Activated CD4-positive, alpha-beta T cell treated with anti-CD3 and anti-CD28 coated beads, Interleukin-10, Interleukin-2, amounts not matched to agents 100 ng/mL and 50 ng/mL, durations not matched to agents 16 hours and 8 hours (primary cell): ENCODE measurements around the gene ALPP.
"Not testable (repeated sequence)": the region's sequence is repeated elsewhere in the genome, so short reads cannot be mapped to it uniquely, and the experiment has no call there.

Source experiments
- DNase-seq: peaks from one replicate; pipeline ENCODE4 v3.0.0-alpha.2; 2020

Gene ALPP

DNA sequence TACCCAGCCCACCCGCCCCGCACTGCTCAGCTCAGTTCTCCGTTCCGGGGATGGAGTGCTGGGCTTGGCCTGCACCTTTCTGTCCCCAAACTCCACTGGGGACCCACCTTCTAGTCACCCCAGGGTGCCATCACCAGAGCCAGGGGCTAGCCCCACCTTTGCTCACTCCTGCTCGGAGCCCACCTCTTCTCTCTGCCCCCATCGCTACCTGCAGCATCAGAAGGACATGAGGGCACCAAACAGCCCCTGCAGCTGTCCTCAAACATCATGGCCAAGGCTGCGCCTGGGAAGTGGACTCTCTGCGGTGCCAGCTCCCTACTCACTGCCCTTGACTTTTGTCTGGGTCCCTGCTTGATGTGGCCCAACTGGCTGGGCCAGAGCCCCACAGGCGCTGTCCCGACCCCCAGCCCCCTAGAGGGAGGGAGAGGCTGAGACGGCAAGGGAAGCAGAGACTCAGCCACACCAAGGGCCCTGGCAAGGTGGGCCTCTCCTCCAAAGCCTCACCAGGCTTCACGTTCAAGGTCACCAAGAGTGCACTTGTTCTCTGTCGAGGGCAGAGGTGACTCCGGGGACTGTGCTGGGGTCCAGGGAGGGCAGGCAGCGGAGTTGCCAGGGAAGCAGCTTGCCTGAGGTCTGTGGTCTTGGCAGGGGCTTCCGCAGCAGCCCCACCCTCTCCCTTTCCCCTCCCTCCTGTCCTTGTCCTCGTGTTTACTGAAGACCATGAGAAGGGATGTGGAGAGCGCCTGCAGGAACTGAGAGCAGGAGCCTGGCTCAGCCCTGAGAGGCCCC is 13.6 kb upstream of the ALPP start:
- not testable (repeated sequence) for DNase-seq

DNA sequence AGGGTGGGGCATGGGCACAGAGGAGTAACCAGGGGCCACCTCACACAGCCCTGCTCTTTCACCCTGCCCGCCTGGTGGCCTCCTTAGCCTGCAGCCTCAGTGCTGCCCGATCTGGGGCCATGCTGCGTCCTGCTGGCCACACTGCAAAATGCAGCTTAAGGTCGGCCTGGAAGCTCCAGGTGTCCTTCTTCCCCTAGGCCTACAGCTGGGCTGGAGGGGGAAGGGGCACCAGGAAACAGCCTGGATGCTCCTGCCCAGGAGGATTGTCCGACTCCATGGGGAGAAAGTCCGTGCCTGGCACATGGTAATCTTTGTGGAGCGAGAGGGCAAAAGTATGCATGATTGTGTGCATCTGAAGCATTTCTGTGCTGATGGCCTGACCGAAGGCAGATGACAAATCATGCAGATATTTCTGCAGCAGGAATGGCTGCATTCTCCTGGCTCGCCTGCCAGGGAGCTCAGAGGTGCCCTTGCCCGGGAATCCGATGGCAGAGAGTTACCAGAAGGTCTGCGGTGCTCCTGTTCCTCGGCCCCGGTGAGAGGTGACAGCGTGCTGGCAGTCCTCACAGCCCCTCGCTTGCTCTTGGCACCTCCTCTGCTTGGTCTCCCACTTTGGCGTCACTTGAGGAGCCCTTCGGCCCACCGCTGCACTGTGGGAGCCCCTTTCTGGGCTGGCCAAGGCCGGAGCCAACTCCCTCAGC is 12.8 kb upstream of the ALPP start:
- DNase-seq = peak; percentile 23

DNA sequence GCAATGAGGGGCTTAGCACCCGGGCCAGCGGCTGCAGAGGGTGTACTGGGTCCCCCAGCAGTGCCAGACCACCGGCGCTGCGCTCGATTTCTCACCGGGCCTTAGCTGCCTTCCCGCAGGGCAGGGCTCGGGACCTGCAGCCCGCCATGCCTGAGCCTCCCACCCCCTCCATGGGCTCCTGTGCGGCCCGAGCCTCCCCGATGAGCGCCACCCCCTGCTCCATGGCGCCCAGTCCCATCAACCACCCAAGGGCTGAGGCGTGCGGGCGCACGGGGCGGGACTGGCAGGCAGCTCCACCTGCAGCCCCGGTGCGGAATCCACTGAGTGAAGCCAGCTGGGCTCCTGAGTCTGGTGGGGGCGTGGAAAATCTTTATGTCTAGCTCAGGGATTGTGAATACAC is 12.1 kb upstream of the ALPP start:
- DNase-seq = not testable (repeated sequence)

DNA sequence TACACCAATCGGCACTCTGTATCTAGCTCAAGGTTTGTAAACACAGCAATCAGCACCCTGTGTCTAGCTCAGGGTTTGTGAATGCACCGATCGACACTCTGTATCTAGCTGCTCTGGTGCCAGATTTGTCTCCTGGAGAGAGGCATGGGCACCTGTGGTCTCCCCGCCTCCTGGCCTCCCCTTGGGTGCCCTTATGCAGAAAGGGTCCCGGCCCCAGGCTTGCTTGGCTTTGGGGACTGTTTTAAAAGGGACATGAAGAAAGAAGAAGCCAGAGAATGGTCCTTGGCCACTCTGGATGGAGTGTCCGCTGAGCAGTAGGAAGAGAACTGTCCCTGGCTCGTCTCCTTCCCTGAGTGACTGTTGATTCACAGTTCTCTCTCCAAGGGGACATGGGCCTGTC is 11.5 kb upstream of the ALPP start:
- no peak for DNase-seq

DNA sequence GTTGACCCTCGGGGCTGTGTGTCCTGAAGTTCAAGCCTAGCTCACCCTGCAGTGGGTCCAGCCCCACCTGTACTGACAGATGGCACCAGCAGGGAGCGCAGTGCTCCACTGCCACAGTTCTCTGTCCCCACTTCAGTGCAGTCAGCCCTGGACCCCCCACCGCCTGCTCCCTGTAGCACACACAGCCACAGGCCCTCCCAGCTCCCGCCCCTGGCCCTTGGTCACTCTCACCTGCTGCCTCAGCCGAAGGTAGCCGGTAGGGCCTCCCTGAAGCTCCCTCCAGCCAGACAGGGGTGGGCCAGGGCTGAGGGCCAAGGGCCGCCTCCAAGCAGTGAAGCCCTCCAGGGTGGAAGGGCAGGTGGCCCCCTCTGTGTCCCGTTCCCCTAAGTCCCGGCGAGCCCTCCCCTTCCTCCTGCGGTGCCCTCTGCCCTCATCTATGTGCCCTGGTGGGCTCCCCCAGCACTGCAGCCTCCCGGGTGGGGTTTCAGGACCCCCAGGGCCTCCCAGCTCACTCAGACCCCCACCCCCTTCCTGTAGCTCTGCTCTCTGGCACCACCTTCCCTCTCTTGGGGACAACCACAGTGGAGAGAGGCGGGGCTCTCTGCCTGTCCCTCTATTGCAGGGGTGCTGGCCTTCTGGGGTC is 10.8 kb upstream of the ALPP start:
- no peak for DNase-seq

DNA sequence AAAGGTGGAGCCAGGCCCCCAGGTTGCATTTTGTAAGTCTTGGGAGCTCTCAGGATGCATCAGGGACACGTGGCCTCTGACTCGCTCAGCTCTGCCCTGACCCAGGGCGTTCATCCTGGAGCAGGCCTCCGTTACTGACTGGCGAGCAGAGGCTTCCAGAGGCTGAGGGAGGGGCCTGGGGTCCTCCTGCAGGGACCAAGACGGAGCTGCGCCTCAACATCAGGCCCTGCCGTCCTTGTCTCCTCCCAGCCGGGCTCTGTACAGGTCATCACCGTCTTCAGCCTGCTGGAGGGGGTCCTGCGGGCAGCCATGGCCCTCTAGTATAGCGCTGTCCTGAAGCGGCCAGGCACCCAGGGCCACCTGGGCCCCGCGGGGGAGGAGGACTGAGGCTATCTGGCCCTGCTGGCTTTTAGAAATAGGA is 10.2 kb upstream of the ALPP start:
- no peak for DNase-seq

DNA sequence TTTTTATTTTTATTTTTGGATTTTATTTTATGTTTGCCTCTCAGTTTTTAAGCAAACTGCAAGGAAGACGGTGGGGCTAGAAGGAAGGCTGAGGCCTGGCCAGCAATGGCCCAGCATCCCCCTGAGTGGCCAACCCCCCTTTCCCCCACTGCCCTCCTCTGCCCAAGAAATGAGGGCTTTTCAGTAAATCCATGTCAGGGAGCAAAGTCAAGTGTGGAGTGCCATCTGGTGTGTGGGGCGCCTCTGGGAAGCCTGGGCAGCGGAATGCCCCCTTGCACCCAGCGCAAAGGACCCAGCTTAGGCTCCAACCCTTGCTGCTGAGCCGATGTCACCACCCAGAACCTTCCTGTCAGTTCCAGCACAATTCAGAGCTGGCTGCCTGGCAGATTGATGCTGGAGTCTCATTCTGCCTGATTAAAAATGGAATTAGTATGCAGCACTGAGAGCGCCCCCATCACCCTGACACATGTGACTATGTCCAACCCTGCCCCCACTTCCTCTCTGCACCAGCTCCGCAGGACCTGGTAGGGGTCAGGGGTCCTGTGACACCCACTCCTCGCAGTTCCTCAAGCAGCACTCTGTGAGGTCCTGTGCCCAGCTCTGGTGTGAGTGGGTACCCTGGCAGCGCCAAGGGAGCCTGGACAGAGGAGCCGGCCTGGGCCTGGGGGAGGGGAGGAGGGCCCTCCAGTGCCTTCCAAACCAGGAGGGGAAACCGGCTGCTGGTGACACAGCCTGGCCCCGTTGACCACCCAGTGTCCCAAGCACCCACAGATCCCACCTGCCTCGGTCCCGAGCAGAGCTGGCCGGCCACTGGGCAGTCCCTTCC is 9.2 kb upstream of the ALPP start:
- no peak for DNase-seq

DNA sequence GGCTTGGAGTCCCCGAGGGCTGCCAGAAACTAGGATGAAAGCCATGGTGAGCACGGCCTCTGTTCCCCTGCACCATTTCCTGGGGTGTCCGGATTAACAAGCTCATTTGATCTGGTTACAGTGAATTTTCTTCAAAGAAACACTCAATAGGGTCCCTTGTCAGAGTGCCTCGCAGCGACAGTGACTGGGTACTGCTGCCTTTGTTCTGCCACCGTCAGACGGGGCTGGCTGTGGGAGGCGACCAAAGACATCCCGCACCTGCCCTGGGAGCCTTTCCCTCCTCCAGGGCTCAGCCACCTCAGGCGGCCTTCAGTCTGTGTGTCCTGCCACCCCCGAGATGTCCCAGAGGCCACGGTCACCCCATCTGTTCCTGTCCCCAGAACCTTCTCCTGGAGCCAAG is 8.5 kb upstream of the ALPP start:
- not testable (repeated sequence) for DNase-seq

DNA sequence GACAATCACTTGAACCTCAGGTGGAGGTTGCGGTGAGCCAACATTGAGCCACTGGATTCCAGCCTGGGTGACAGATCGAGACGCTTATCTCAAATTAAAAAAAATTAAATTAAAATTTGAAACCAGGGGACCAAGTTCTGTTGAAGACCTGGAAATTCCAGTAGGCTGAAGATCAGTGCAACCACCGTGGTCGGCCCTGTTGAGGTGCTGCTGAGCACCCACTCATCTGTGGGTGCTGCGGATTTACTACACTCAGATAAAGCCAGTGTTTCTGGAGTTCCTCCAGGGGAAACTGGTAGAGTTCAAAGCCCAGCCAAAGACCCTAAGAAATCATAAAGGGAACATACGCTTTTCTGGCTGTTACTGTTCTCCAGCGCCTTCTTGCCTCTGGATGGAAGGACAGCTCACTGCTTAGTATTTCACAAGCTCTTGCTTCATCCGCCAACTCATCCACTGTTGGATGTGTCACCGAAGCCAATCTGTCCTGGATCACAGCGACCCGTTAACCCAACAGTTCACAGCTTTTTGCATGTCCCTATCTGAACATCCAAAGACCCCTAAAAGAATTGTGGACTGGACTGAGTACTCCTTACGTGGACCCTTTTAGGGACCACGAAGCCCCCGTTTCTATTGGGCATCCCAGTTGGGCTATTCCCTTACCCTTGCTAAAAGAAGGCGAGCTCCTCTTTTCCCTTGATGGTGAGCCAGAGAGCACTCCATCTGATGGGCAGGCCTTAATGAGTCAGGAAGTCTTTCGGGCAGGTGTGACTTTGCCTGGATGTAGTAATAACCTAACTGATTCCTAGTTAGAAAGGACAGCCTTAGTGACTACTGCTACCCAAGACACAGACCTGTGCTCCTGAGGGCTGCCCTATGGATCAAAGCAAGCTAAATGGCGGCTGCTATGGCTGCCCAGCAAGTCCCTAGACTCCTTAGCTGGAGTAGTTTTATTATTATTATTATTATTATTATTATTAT is 6.0 kb upstream of the ALPP start:
- DNase-seq = no peak

DNA sequence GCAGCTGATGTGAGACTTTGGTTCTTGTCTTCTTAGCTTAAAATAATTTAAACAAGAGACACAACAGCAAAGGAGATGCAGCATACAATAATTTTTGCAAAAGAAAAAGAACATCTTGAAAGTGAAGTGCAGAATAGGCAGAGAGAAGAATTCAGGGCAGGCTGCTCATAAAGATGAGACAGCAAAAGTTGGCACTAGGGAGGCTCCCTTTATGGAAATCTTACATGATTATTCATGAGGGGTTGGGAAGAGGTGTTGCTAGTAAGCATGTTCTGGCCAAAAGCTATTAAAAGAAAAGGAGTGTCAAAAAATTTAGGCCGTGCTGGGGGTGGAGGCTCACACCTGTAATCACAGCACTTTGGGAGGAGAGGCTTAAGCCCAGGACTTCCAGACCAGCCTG is 4.2 kb upstream of the ALPP start:
- no peak for DNase-seq

DNA sequence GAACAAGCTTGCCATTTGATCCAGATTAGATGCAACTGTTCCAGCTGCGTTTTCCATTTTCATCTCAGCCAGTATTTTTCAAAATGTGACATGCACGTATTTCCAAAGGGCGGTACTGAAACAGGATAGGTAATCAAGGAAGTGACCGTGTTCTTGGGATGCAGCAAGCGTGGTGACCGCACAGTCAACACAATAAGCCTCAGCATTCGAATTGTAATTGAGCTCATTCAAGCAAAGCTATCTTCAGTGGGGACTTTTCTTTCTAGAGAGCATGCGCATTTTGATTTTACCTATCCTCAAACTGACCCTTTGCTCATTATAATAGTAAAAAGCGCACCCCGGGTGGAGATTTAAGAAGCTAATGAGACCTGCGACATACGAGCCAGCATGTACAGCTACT is 3.4 kb upstream of the ALPP start:
- no peak for DNase-seq

DNA sequence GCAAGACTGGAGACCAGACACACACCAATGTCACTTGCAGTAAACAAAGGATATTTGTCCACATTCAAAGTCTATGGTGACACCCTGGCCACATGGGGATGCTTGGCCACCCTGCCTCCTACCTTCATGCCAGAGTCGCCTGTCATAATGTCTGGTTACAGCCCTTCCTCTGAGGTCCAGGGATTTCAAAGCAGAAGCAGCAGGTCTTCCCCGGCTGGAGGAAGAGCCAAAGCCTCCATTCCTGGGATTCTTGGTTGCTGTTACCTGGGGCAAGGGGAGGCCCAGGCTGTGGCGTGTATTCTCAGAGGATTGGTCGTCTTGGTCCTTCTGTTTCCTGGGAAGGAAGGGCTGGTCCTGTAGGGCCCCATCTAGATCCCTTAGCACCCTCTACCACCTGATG is 2.3 kb upstream of the ALPP start:
- no peak for DNase-seq

DNA sequence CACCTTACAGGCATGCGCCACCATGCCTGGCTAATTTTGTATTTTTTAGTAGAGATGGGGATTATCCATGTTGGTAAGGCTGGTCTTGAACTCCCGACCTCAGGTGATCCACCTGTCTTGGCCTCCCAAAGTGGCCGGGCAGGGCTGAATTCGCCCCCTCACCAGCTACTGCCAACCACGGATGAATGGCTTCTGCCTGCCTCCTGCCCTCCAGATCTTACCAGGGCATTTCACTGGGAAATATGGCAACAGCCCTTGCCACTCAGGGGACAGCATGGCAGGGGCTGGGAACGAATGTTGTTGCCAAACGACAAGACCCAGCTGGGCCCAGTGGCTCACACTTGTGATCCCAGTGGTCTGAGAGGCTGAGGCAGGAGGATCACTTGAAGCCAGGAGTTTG is 1.8 kb upstream of the ALPP start:
- no peak for DNase-seq

DNA sequence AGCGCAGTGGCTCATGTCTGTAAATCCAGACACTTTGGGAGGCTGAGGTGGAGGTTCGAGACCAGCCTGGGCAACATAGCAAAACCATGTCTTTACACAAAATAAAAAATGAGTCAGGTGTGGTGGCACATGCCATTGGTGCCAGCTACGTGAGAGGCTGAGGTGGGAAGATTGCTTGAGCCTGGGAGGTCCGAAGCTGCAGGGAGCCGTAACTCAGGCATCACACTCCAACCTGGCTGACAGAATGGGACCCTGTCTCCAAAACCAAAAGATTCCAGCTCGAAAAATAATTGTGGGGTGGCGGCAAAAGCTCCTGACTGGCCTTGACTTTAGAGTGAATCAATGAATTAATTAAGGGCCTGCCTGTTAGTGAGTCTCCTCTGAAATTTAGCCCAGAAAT is 1.2 kb upstream of the ALPP start:
- DNase-seq = no peak

DNA sequence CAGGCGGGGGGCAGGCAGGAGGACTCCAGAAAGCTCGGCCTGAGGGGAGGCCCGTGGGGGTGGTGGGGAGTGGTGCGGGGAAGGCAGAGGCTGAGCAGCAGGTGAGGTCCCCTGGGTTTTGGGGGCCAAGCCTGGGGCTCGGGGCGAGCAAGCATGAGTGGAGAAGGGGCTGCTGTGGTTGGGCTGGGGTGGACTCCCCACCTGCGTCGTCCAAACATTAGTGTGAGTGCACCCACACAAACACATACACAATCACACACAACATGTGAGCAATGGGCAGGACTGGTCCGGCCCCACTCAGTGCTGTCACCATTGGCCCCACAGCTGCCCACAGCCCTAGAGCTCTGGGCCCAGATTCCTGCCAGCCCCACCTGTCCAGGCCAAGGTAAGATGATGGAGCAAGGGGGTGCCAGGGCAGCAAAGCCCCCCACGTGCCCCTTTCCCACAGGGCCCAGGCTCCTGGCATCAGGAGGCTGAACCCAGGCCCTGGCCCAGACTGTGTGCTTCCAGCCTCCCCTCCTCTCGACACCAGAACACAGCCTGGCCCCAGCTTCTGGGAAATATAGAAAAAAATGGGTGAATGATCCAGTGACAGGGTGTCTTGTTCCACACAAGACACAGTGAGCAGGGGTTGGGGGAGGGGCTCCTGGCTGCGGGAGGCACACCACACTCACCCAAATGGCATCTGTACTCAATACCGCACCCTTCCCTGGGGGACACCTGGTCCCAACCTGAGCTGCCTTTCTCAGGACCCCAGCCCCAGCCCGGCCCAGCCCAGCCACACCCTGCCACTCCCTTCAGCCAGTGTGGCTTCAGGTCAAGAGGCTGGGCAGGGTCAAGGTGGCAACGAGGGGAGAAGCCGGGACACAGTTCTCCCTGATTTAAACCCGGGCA is 463 bp upstream of the ALPP start:
- DNase-seq = no peak

DNA sequence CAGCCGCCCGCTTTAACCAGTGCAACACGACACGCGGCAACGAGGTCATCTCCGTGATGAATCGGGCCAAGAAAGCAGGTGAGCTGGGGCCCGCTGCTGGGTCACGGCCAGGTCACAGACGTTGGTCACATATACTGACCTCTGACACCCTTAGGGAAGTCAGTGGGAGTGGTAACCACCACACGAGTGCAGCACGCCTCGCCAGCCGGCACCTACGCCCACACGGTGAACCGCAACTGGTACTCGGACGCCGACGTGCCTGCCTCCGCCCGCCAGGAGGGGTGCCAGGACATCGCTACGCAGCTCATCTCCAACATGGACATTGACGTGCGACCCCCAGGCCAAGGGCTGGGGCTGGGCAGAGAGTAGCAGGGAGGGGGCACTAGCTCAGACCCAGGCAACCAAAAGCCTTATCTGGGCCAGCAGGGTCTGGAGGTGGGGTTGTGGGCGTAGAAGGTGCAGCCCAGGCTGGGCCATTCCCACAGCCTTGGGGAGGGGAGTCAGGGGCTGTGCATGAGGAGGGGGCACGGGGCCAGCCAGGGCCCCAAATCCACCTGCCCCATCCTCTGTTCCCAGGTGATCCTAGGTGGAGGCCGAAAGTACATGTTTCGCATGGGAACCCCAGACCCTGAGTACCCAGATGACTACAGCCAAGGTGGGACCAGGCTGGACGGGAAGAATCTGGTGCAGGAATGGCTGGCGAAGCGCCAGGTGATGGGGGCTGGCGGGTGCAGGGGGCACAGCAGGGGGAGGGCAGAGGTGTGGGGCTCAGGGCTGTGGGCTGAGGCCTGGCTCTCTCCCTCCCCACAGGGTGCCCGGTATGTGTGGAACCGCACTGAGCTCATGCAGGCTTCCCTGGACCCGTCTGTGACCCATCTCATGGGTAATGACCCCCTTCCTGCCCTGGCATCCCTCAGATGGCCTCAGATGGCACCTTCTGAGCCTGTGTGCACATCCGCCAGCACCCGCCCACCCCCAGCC is 1.3 kb downstream of the ALPP start:
- DNase-seq = not testable (repeated sequence)

DNA sequence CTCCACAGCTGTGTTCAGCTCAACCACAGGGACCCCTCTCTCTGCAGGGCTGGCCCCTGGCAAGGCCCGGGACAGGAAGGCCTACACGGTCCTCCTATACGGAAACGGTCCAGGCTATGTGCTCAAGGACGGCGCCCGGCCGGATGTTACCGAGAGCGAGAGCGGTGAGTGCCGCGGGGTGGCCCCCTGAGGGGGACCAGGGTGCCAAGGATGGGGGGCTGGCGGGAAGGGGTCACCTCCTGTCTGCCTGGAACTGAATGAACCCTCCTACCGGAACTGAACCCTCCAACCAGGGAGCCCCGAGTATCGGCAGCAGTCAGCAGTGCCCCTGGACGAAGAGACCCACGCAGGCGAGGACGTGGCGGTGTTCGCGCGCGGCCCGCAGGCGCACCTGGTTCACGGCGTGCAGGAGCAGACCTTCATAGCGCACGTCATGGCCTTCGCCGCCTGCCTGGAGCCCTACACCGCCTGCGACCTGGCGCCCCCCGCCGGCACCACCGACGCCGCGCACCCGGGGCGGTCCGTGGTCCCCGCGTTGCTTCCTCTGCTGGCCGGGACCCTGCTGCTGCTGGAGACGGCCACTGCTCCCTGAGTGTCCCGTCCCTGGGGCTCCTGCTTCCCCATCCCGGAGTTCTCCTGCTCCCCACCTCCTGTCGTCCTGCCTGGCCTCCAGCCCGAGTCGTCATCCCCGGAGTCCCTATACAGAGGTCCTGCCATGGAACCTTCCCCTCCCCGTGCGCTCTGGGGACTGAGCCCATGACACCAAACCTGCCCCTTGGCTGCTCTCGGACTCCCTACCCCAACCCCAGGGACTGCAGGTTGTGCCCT is 2.9 kb downstream of the ALPP start:
- DNase-seq = not testable (repeated sequence)
